HCT116 (cell line): ENCODE measurements around the gene ZNF536. TPM values are rescaled to one million over a fixed set of nuclear protein-coding genes. Genes with fewer than 3 reads are reported as not detected.

Experiments
- ATAC-seq: fragments of 200-7000 bp; cut with Tn5 transposase; 2 replicates; pipeline ENCODE4 v1.9.1; 2020; ENCODE audit warnings: mild to moderate bottlenecking, moderate library complexity
- BruUV-seq: library from RNA; stranded (reverse); fragments of 400-500 nt; replicated peaks from 2 replicates; lab custom pipeline; 2021; lab: Mats Ljungman, UMichigan
- CTCF ChIA-PET: fragments of 300-600 bp; sonication (Branson Sonifier 250); formaldehyde crosslinking; loops from one replicate; lab custom pipeline; 2021; ENCODE audit warnings: antibody characterized with exemption; lab: Charles Lee
- POLR2A ChIA-PET: fragments of 300-600, 350-600 bp; sonication (Branson Sonifier 250); formaldehyde crosslinking; loops from one replicate; lab custom pipeline; 2021; ENCODE audit warnings: antibody characterized with exemption; lab: Charles Lee
- RAD21 ChIA-PET, 2 experiments: fragments of 300-600 bp; sonication (Branson Sonifier 250); formaldehyde crosslinking; loops; one replicate each; lab custom pipeline; 2023; ENCODE audit warnings: low total read pairs in 2 of 2; ENCODE audit not compliant: uncharacterized antibody in 2 of 2, unreplicated experiment in 2 of 2, low non-redundant PET in 1 of 2; lab: Charles Lee
- DNase-seq: peaks from one replicate; pipeline ENCODE4 v3.0.0-alpha.2; 2010; ENCODE audit warnings: low read depth, low spot score
- H2AFZ ChIP-seq: fragments of 200-600 bp; shearing (Covaris generic), sonication (generic); 2 replicates; pipeline ENCODE4 v1.6.1; 2017; ENCODE audit warnings: low read depth, mixed run types, mixed read lengths, antibody characterized with exemption, low read length; ENCODE audit not compliant: poor library complexity, severe bottlenecking
- H3K27ac ChIP-seq: 2 replicates; pipeline ENCODE4 v1.5.1; 2012; ENCODE audit warnings: low read depth, low read length
- H3K27me3 ChIP-seq: fragments of 200-600 bp; sonication (generic); 2 replicates; pipeline ENCODE4 v1.6.1; 2016; ENCODE audit warnings: mixed run types, low read length, mixed read lengths; ENCODE audit not compliant: insufficient read depth
- H3K36me3 ChIP-seq, 2 experiments: fragments of 200-500 bp in 1 of 2; fragments of 200-600 bp in 1 of 2; sonication (Bioruptor generic) in 1 of 2; sonication (generic) in 1 of 2; 2 replicates each; pipeline versions ENCODE4 v1.5.1 to v1.6.1; 2014 to 2016; ENCODE audit warnings: low read length in 2 of 2, inconsistent platforms in 1 of 2, mixed read lengths in 1 of 2, mixed run types in 1 of 2; ENCODE audit not compliant: insufficient read depth in 2 of 2, control insufficient read depth in 1 of 2
- H3K4me1 ChIP-seq, 2 experiments: fragments of 200-600 bp in 1 of 2; sonication (generic) in 1 of 2; 2 replicates each; pipeline versions ENCODE4 v1.5.1 to v1.6.1; 2012 to 2017; ENCODE audit warnings: low read length in 2 of 2, inconsistent platforms in 1 of 2, mild to moderate bottlenecking in 1 of 2, mixed read lengths in 1 of 2, mixed run types in 1 of 2, moderate library complexity in 1 of 2; ENCODE audit not compliant: insufficient read depth in 2 of 2, control insufficient read depth in 1 of 2
- H3K4me2 ChIP-seq: fragments of 200-600 bp; sonication (generic); 2 replicates; pipeline ENCODE4 v1.6.1; 2017; ENCODE audit warnings: mixed run types, low read length, mixed read lengths
- H3K4me3 ChIP-seq, 2 experiments: fragments of 200-600 bp in 1 of 2; sonication (generic) in 1 of 2; replicated peaks in 1 of 2; 2 replicates each; pipeline ENCODE4 v1.5.1; 2011 to 2016; ENCODE audit warnings: low read length in 2 of 2, control low read depth in 1 of 2, low read depth in 1 of 2, mild to moderate bottlenecking in 1 of 2, mixed read lengths in 1 of 2, mixed run types in 1 of 2
- H3K79me2 ChIP-seq: fragments of 200-600 bp; sonication (generic); 2 replicates; pipeline ENCODE4 v1.6.1; 2017; ENCODE audit warnings: mild to moderate bottlenecking, mixed run types, low read length, moderate library complexity, mixed read lengths; ENCODE audit not compliant: insufficient read depth
- H3K9ac ChIP-seq: fragments of 200-600 bp; sonication (generic); 2 replicates; pipeline ENCODE4 v1.6.1; 2016; ENCODE audit warnings: low read length, mixed read lengths
- H3K9me2 ChIP-seq: fragments of 200-600 bp; sonication (generic), shearing (Covaris generic); 2 replicates; pipeline ENCODE4 v1.6.1; 2017; ENCODE audit warnings: mixed run types, mild to moderate bottlenecking, moderate library complexity; ENCODE audit not compliant: insufficient read depth
- H3K9me3 ChIP-seq, 2 experiments: fragments of 200-500 bp in 1 of 2; fragments of 200-600 bp in 1 of 2; sonication (Bioruptor generic) in 1 of 2; sonication (generic) in 1 of 2; 2 replicates each; pipeline ENCODE4 v1.6.1; 2014 to 2017; ENCODE audit warnings: low read length in 2 of 2, mixed read lengths in 2 of 2, inconsistent platforms in 1 of 2, low read depth in 1 of 2, mild to moderate bottlenecking in 1 of 2, mixed run types in 1 of 2, moderate library complexity in 1 of 2; ENCODE audit not compliant: control insufficient read depth in 1 of 2, insufficient read depth in 1 of 2
- H4K20me1 ChIP-seq: fragments of 200-600 bp; sonication (generic), shearing (Covaris generic); 2 replicates; pipeline ENCODE4 v1.6.1; 2017; ENCODE audit warnings: mixed run types, mild to moderate bottlenecking, moderate library complexity; ENCODE audit not compliant: insufficient read depth
- EGR1 ChIP-seq: IDR thresholded peaks from 2 replicates; pipeline ENCODE4 v1.6.1; 2012; ENCODE audit warnings: low read depth
- EZH2 ChIP-seq: fragments of 200-600 bp; sonication (generic); IDR thresholded peaks from 2 replicates; pipeline ENCODE4 v1.6.1; 2017; ENCODE audit warnings: antibody characterized with exemption, mixed run types
- EZH2phosphoT487 ChIP-seq: fragments of 200-600 bp; IDR thresholded peaks from 2 replicates; pipeline ENCODE4 v1.6.1; 2018; ENCODE audit warnings: antibody characterized with exemption, borderline replicate concordance
- FOSL1 ChIP-seq: IDR thresholded peaks from 2 replicates; pipeline ENCODE4 v1.6.1; 2012; ENCODE audit warnings: low read depth
- JUND ChIP-seq: IDR thresholded peaks from 2 replicates; pipeline ENCODE4 v1.6.1; 2012
- POLR2A ChIP-seq: IDR thresholded peaks from 2 replicates; pipeline ENCODE4 v1.7.0; 2011; ENCODE audit warnings: borderline replicate concordance; ENCODE audit not compliant: insufficient read depth, insufficient read length; ENCODE audit errors: extremely low read depth
- POLR2AphosphoS5 ChIP-seq: IDR thresholded peaks from 2 replicates; pipeline ENCODE4 v1.6.1; 2011; ENCODE audit warnings: mild to moderate bottlenecking, low read depth, low read length, moderate library complexity
- RAD21 ChIP-seq: IDR thresholded peaks from 2 replicates; pipeline ENCODE4 v1.6.1; 2012; ENCODE audit warnings: low read depth, mild to moderate bottlenecking
- REST ChIP-seq: IDR thresholded peaks from 2 replicates; pipeline ENCODE4 v1.6.1; 2012; ENCODE audit warnings: low read depth
- TCF7L2 ChIP-seq: IDR thresholded peaks from 2 replicates; pipeline ENCODE4 v1.7.0; 2011; ENCODE audit warnings: borderline replicate concordance, inconsistent platforms; ENCODE audit not compliant: insufficient read depth, insufficient read length; ENCODE audit errors: extremely low read depth
- YY1 ChIP-seq: IDR thresholded peaks from 2 replicates; pipeline ENCODE4 v1.6.1; 2011; ENCODE audit warnings: low read length, low read depth, moderate library complexity, mild to moderate bottlenecking; ENCODE audit not compliant: insufficient replicate concordance; ENCODE audit errors: extremely low read depth
- ZBTB33 ChIP-seq: IDR thresholded peaks from 2 replicates; pipeline ENCODE4 v1.6.1; 2011; ENCODE audit warnings: mild to moderate bottlenecking, low read length, moderate library complexity; ENCODE audit not compliant: insufficient replicate concordance; ENCODE audit errors: extremely low read depth
- intact Hi-C: fragments of 100-400 bp; cut with micrococcal nuclease; formaldehyde crosslinking; loops from 2 replicates; pipeline ENCODE4 v1.10.0; 2022
- total RNA-seq: library from RNA; stranded (reverse); gene quantifications from one replicate; pipeline ENCODE4 v1.2.1, GENCODE V29; 2021; ENCODE audit not compliant: unreplicated experiment

ZNF536 gene
- total RNA-seq, 1 experiment from 2014 or later = not detected

DNA sequence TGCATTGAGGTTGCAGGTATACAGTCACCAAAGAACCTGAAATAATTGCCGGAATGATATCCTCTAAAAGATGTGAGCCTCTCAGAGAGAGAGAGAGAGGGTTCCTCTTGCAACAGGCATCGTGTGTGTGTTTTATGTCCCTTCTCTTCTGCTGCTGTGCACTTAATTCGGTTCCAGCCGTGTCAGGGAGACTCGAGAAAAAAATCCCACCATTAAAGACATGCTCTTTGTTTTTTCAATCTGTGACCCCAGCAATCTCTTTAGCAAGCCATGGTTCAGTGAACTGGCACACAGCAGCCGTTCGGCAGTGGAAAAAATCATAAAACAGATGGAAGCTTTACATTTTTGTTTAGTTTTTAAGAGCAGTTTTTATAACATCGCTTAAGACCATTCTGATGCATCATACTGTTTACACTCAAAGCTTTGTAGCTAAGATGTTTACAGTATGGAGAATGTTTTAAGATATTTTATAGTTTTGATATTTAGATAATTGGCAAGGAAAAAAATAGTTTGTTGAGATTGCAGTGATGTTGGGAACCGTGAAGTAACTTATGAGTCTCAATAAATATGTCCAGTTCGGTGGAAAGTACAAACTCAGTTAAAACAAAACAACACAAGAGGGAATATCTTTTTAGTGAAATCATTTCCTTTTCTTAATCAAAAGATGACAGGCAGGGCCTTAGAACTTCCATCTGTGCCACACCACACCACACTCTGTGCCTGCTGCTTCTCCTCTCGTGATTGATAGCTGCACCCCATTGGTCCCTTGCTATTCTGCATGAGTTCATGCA lies 31.2 kb upstream of the ZNF536 start:
- Histone ChIP-seq H3K27ac (no peak overlapping the region), H3K27me3 (peaks cover 26% of the 10 kb centered on the region), H3K4me1 (no peaks in the 10 kb centered on the region), H3K4me2 (no peak overlapping the region), H3K9me3 (no peaks in the 10 kb centered on the region), H3K4me3 (no peak overlapping the region), H2AFZ (no peak overlapping the region), H3K79me2 (no peaks in the 10 kb centered on the region), H3K9me2 (no peaks in the 10 kb centered on the region), H3K9ac (no peak overlapping the region), H4K20me1 (no peaks in the 10 kb centered on the region), H3K36me3 (no peaks in the 10 kb centered on the region)
- ChIA-PET CTCF (no interaction called here), RAD21 (no interaction called here), POLR2A (no interaction called here)
- no peak for DNase-seq
- intact Hi-C loops = loop anchor here (10.0 kb wide), 1 partner anchor 606 kb away; no protein-coding TSS in a partner anchor
- TF ChIP-seq FOSL1 (no peak), POLR2AphosphoS5 (no peak), YY1 (no peak), REST (no peak), ZBTB33 (no peak), EGR1 (no peak), TCF7L2 (no peak), POLR2A (no peak), JUND (no peak), RAD21 (no peak), EZH2phosphoT487 (no peak), EZH2 (no peak)
- BruUV-seq = no TSS peak
- ATAC-seq = no peak
